GM18502 (cell line): Measurements from ENCODE around the gene FAM110D.

Source experiments
- ATAC-seq: cut with Tn5 transposase; IDR thresholded peaks from one replicate; pipeline ENCODE4 v1.9.1; 2021; ENCODE audit warnings: mild to moderate bottlenecking; ENCODE audit not compliant: unreplicated experiment, poor library complexity

Gene FAM110D

GRCh38 chr1:26181586-26182382 lies 22.9 kb downstream of the FAM110D start:
- ATAC-seq = no peak

DNA sequence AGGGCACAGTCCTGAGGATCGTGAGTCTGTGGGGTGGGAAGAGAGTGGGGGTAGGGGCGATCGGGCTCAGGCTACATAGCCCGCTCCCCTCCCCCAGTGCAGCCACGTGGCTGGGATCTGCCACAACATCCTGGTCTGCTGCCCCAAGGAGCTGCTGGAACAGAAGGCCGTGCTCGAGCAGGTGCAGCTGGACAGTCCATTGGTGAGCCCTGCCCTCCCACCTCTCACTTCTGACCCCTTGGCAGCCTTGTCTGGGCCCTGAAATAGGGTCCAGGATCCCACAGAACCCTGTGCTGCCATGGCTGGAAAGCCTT lies 23.5 kb downstream of the FAM110D start:
- no peak for ATAC-seq

- no peak for ATAC-seq
Observed at GRCh38 chr1:26184086-26184485, 25.2 kb downstream of the FAM110D start.

GRCh38 chr1:26184883-26185282 lies 26.0 kb downstream of the FAM110D start:
- ATAC-seq = no peak

- no peak for ATAC-seq
Observed at GRCh38 chr1:26187882-26188281, 29.0 kb downstream of the FAM110D start.

GRCh38 chr1:26188477-26188876 lies 29.6 kb downstream of the FAM110D start:
- ATAC-seq = no peak

- ATAC-seq = no peak
Observed at GRCh38 chr1:26189331-26189730, 30.5 kb downstream of the FAM110D start.

GRCh38 chr1:26189751-26190275 lies 30.9 kb downstream of the FAM110D start:
- no peak for ATAC-seq

DNA sequence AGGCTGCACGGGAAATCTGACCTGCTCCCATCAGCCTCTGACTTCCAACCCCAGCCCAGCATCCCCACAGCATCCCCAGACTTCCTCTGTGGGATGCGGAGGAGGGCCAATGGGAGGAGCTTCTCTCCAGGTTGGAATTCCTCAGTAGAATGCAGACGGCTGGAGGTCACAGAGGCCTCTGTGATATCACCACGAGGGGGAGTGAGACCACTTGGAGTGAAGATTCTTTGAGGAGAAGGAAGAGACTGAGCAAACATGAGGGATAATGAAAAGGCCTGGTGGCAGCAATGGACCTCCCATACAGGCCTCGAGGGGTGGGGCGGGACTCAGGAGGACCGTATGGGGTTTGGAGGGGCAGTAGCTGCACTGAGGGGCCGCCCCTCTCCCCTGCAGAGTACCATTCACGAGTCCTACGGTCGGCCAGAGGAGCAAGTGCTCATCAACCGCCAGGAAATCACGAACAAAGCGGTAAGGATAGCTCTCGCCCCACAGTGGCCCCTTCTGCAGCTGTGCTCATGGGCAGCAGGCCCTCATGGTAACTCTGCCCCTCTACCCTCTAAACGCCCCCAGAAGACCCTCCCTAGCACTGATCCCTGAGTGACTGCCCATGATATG lies 31.6 kb downstream of the FAM110D start, which contains the start of gene CATSPER4:
Gene CATSPER4 (plus strand): TSS at position 230 of the 615 bp plus-strand sequence. CDS start 26 bp downstream, at position 256.
- ATAC-seq = no peak

DNA sequence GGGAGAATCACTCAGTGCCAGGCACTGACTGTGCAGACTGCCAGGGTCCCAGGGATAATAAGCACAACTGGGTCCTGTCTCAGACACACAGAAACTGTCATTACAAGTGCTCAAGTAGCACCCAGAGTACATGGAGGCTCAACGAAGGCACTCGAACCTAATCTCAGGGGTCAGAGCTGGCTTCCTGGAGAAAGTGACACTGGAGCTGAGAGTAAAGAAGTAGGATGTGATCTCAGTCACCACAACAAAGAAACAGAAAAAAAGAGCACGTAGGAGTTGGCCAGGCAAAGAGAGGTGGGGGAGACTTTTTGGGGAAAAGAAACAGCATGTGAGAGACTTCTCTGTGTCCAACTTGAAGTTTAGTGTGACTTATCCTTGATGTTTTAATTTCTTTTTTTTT lies 32.9 kb downstream of the FAM110D start:
- ATAC-seq = no peak

- no peak for ATAC-seq
Observed at GRCh38 chr1:26195805-26196204, 36.9 kb downstream of the FAM110D start.

DNA sequence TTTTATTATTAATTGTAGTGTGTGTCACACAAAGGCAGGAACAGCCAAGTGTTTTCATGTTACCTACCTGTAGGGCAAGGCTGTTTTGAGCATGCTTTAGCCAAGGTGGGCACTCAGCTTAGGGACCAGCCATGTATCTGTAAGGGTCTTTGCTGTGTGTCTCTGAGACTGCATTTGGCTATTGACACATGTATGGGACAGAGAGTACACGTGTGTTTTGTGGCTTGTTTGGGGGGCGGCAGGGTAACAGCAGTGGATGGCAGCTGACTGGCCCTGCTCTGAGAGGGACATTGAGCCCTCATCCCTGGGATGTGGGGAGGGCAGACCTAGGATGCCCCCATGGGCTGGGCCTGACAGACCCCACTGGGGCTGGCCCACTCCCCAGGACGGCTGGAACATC lies 38.4 kb downstream of the FAM110D start:
- ATAC-seq = no peak

GRCh38 chr1:26197813-26198212 lies 38.9 kb downstream of the FAM110D start:
- ATAC-seq = no peak

GRCh38 chr1:26200413-26200812 lies 41.5 kb downstream of the FAM110D start:
- ATAC-seq = no peak

- no peak for ATAC-seq
Observed at GRCh38 chr1:26203642-26204318, 44.9 kb downstream of the FAM110D start.

DNA sequence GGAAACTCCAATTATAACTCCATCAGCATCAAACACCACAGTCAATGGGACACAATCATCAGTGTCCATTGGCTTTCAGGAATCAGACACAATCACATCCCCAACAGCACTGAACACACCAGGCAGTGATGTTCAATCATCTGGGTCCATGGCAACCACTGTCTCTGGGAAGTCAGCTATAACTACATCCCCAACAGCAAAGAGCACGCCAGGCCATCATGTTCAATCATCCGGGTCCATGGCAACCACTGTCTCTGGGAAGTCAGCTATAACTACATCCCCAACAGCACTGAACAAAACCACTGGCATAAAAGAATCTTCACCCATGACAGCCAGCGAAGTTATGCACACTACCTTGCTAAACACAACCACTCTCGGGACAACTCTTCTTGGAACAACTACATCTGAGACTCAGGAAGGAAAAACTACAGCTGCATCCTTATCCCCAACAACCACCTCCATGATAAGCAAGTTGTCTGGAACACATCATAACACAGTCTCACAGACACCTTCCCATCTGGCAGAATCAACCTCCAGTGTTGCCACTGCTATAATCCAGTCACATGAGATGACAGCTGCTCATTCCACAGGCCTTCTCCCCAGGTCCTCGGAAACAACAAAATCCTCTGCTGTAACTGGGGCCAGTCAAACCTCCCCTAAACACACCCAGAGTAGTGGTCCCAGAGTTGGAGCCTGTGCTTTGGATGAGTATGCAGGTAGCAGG lies 51.4 kb downstream of the FAM110D start:
- ATAC-seq = no peak

- ATAC-seq = no peak
Observed at GRCh38 chr1:26212726-26213125, 53.8 kb downstream of the FAM110D start.

GRCh38 chr1:26213335-26213905 lies 54.5 kb downstream of the FAM110D start:
- ATAC-seq = no peak
